Colonic mucosa (tissue), 4 donors: Measurements from ENCODE around the gene TP53BP1. TPM values are rescaled to one million over a fixed set of nuclear protein-coding genes. Genes with fewer than 3 reads are reported as not detected.

Experiments used
- DNase-seq: peaks from one replicate; pipeline ENCODE4 v3.0.0-alpha.2; 2020
- H3K27ac ChIP-seq: fragments of 200-600 bp; one replicate; pipeline ENCODE4 v1.8.0; 2021
- H3K27me3 ChIP-seq: fragments of 200-600 bp; one replicate; pipeline ENCODE4 v1.8.0; 2021
- H3K36me3 ChIP-seq: fragments of 200-600 bp; one replicate; pipeline ENCODE4 v1.8.0; 2021
- H3K4me1 ChIP-seq: fragments of 200-600 bp; one replicate; pipeline ENCODE4 v1.8.0; 2021; ENCODE audit warnings: mild to moderate bottlenecking
- H3K4me3 ChIP-seq: fragments of 200-600 bp; one replicate; pipeline ENCODE4 v1.8.0; 2021
- H3K9ac ChIP-seq, 2 donors: one replicate each; pipeline ENCODE4 v1.7.0; 2013; ENCODE audit warnings: control low read depth in 2 of 2, low read depth in 2 of 2, low read length in 2 of 2
- H3K9me3 ChIP-seq: fragments of 200-600 bp; one replicate; pipeline ENCODE4 v1.8.0; 2021
- intact Hi-C: fragments of 100-400 bp; cut with DNase I; formaldehyde crosslinking; loops from one replicate; pipeline ENCODE4 v1.14.1; 2022
- total RNA-seq, 2 donors: library from RNA; stranded (reverse); fragmentation: NEBNext Ultra II Directional in 1 of 2; extraction: Animal tissue kit (Norgen Biotek cat#: 25700) in 1 of 2; gene quantifications; one replicate each; pipeline ENCODE4 v1.2.1, GENCODE V29; 2021
- TF ChIP-seq, protein P1 (sequence below): fragments of 200-600 bp; IDR thresholded peaks from one replicate; pipeline ENCODE4 v1.8.0; 2022; ENCODE audit warnings: antibody characterized with exemption, mild to moderate bottlenecking
- donor health status: healthy.
- donor health status: DM: no; HTN: no; CAD: no.
- donor health status: DM: no; HTN: no; CAD: no.

Gene TP53BP1
- total RNA-seq, 2 donors from 2014 or later, result 27.7 to 31.4 TPM

DNA sequence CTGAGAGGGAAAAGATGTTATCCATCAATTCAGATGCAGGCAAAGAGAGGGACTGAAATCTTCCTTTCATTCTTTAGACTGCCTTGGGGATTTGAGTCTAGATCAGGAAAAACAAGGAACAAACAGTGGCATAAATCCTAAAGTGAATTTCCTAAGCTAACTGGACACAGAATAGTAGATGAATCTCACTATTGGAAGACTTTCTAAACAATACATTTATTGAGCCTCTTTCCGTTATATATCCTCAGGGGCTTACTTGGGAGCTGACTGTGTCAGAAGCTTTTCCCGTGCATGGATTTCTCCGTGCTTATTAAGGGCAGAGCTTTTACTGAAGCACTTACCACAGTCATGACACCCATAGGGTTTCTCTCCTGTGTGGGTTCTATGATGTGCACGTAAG lies 132.1 kb downstream of the TP53BP1 start:
- no peak for DNase-seq
- Histone ChIP-seq H3K27me3 (no peaks in the 10 kb centered on the region), H3K4me1 (no peaks in the 10 kb centered on the region), H3K9ac (no peak overlapping the region), H3K4me3 (no peak overlapping the region), H3K36me3 (peaks cover 19% of the 10 kb centered on the region), H3K27ac (no peak overlapping the region), H3K9me3 (peaks cover 16% of the 10 kb centered on the region)
- intact Hi-C loops, result no loop called here
- TF ChIP-seq, protein P1, sequence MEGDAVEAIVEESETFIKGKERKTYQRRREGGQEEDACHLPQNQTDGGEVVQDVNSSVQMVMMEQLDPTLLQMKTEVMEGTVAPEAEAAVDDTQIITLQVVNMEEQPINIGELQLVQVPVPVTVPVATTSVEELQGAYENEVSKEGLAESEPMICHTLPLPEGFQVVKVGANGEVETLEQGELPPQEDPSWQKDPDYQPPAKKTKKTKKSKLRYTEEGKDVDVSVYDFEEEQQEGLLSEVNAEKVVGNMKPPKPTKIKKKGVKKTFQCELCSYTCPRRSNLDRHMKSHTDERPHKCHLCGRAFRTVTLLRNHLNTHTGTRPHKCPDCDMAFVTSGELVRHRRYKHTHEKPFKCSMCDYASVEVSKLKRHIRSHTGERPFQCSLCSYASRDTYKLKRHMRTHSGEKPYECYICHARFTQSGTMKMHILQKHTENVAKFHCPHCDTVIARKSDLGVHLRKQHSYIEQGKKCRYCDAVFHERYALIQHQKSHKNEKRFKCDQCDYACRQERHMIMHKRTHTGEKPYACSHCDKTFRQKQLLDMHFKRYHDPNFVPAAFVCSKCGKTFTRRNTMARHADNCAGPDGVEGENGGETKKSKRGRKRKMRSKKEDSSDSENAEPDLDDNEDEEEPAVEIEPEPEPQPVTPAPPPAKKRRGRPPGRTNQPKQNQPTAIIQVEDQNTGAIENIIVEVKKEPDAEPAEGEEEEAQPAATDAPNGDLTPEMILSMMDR, result no peak

Other genes starting within 250 kb of the TP53BP1 start
- gene TGM5, start 226.2 kb downstream of the TP53BP1 start, total RNA-seq, result not detected
- gene TGM7, start 190.9 kb downstream of the TP53BP1 start, total RNA-seq, result not detected
- 1 to 10 TPM; 7.7 to 8.3 TPM for gene LCMT2, start 162.6 kb downstream of the TP53BP1 start, total RNA-seq
- gene ZSCAN29, start 122.1 kb downstream of the TP53BP1 start, total RNA-seq, result 10 to 100 TPM; 26.2 to 26.6 TPM
- 10 to 100 TPM; 19.0 to 38.3 TPM for gene TUBGCP4, start 122.1 kb downstream of the TP53BP1 start, total RNA-seq
- 1 to 10 TPM; 1.9 to 5.6 TPM for gene MAP1A, start 24.5 kb upstream of the TP53BP1 start, total RNA-seq
- gene PPIP5K1, start 97.1 kb upstream of the TP53BP1 start, total RNA-seq, result 100 to 1,000 TPM in 1 of 2 donors, 10 to 100 TPM in 1; 62.5 to 116 TPM
- gene CKMT1B, start 100.9 kb upstream of the TP53BP1 start, total RNA-seq, result 100 to 1,000 TPM; 216 to 227 TPM
- 1 to 10 TPM in 1 of 2 donors, under 1 TPM in 1; 0.74 to 1.1 TPM for gene STRC, start 125.6 kb upstream of the TP53BP1 start, total RNA-seq
- 1 to 10 TPM; 3.6 to 9.2 TPM for gene CATSPER2, start 155.7 kb upstream of the TP53BP1 start, total RNA-seq
- 100 to 1,000 TPM; 184 to 204 TPM for gene CKMT1A, start 200.7 kb upstream of the TP53BP1 start, total RNA-seq